ENCODE results near the gene MESP2. TPM values are rescaled to one million over a fixed set of nuclear protein-coding genes. Genes with fewer than 3 reads are reported as not detected.

The MESP2 gene
- total RNA-seq, 1 donor from 2014 or later: not detected

GRCh38 chr15:89818287-89818686 is 42.2 kb downstream of the MESP2 start:
- DNase-seq: no peak

GRCh38 chr15:89820666-89821611 is 44.8 kb downstream of the MESP2 start:
- peak; percentile 78 for DNase-seq

- no peak for DNase-seq
These were observed 45.9 kb downstream of the MESP2 start for GRCh38 chr15:89822026-89822425.

- no peak for DNase-seq
These were observed 46.4 kb downstream of the MESP2 start for GRCh38 chr15:89822611-89822950.

GRCh38 chr15:89822951-89823711 is 47.0 kb downstream of the MESP2 start:
- DNase-seq: no peak

GRCh38 chr15:89823836-89824606 is 47.9 kb downstream of the MESP2 start:
- DNase-seq: no peak

GRCh38 chr15:89824607-89824867 is 48.4 kb downstream of the MESP2 start:
- DNase-seq: no peak

GRCh38 chr15:89825271-89825940 is 49.3 kb downstream of the MESP2 start:
- DNase-seq: no peak

- DNase-seq: no peak
These were observed 50.8 kb downstream of the MESP2 start for GRCh38 chr15:89826671-89827655.

- DNase-seq: no peak
These were observed 51.7 kb downstream of the MESP2 start for GRCh38 chr15:89827829-89828228.

Other genes starting within 250 kb of the MESP2 start
- gene TICRR, start 200.9 kb upstream of the MESP2 start, total RNA-seq: 2.2 and 7.0 TPM in 2 replicates
- gene KIF7, start 120.9 kb upstream of the MESP2 start, total RNA-seq: 0.85 and 1.2 TPM in 2 replicates
- under 0.01 TPM in 1 of 2 replicates, not detected in the other for gene PLIN1, start 97.0 kb upstream of the MESP2 start, total RNA-seq
- 3.1 and 6.5 TPM in 2 replicates for gene PEX11A, start 85.6 kb upstream of the MESP2 start, total RNA-seq
- not detected in 2 replicates for gene WDR93, start 85.5 kb upstream of the MESP2 start, total RNA-seq
- gene MESP1, start 25.1 kb upstream of the MESP2 start, total RNA-seq: 0.14 and 0.34 TPM in 2 replicates
- gene ANPEP, start 38.5 kb downstream of the MESP2 start, total RNA-seq: 4.1 and 6.8 TPM in 2 replicates
- gene AP3S2, start 117.7 kb downstream of the MESP2 start, total RNA-seq: 30.1 and 40.2 TPM in 2 replicates
- 14.8 and 15.7 TPM in 2 replicates for gene ARPIN, start 136.6 kb downstream of the MESP2 start, total RNA-seq
- 10.2 and 10.7 TPM in 2 replicates for gene ZNF710, start 225.0 kb downstream of the MESP2 start, total RNA-seq